ENCODE results near the gene ARHGAP33. TPM values are rescaled to one million over a fixed set of nuclear protein-coding genes. Genes with fewer than 3 reads are reported as not detected.

ARHGAP33 gene
- polyA plus RNA-seq, 1 donor (not counting 4 experiments of a cell fraction or from before 2014, with no cell fraction given): 0.49 TPM

DNA sequence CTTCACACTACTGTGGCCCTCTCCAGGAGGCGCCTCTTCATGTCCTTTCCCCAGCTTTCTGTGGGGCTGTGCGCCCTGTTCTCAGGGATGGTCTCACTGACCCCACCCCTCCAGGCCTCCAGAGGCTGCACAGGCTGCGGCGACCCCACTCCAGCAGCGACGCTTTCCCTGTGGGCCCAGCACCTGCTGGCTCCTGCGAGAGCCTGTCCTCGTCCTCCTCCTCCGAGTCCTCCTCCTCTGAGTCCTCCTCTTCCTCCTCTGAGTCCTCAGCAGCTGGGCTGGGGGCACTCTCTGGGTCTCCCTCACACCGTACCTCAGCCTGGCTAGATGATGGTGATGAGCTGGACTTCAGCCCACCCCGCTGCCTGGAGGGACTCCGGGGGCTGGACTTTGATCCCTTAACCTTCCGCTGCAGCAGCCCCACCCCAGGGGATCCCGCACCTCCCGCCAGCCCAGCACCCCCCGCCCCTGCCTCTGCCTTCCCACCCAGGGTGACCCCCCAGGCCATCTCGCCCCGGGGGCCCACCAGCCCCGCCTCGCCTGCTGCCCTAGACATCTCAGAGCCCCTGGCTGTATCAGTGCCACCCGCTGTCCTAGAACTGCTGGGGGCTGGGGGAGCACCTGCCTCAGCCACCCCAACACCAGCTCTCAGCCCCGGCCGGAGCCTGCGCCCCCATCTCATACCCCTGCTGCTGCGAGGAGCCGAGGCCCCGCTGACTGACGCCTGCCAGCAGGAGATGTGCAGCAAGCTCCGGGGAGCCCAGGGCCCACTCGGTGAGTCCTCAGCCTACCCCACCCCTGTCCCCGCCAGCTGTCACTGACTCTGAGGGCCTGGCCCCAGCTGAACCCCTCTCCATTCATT lies 11.2 kb downstream of the ARHGAP33 start:
- Histone ChIP-seq H3K9me3 (ENCODE audit: control insufficient read depth, low read depth, low read length) (no peaks in the 10 kb centered on the region), H3K9ac (ENCODE audit: control insufficient read depth, extremely low read depth, insufficient read depth, low read length) (no peak overlapping the region), H3K4me3 (ENCODE audit: control insufficient read depth in 2 of 3, extremely low read depth in 1 of 3, insufficient read depth in 2 of 3, low read depth in 1 of 3, low read length in 3 of 3) (no peak overlapping the region), H3K27me3 (ENCODE audit: control insufficient read depth, extremely low read depth, insufficient read depth, low read length) (no peaks in the 10 kb centered on the region), H3K36me3 (ENCODE audit: control insufficient read depth in 2 of 2, extremely low read depth in 1 of 2, insufficient read depth in 2 of 2, low read length in 2 of 2) (no peaks in the 10 kb centered on the region), H4K20me1 (ENCODE audit: control insufficient read depth, extremely low read depth, insufficient read depth, low read length) (peaks cover 2% of the 10 kb centered on the region), H3K27ac (ENCODE audit: control insufficient read depth, insufficient read depth, low read length) (no peak overlapping the region), H2AFZ (ENCODE audit: control insufficient read depth, low read length) (no peak overlapping the region), H3K4me2 (ENCODE audit: control insufficient read depth, extremely low read depth, insufficient read depth, low read depth, low read length) (no peak overlapping the region), H3K79me2 (ENCODE audit: control insufficient read depth, insufficient read depth, low read length) (no peaks in the 10 kb centered on the region), H3K4me1 (ENCODE audit: control insufficient read depth, extremely low read depth, insufficient read depth, low read length) (no peaks in the 10 kb centered on the region), H3K9me1 (ENCODE audit: control insufficient read depth, extremely low read depth, insufficient read depth, low read length) (no peaks in the 10 kb centered on the region)
- dilution Hi-C loops (cut with MboI; ENCODE audit: extremely low pct_ligation_motif_present, low sequenced_read_pairs): no loop called here
- FAIRE-seq (no peak), DNase-seq (ENCODE audit: low read depth, low spot score) (no peak)
- TF ChIP-seq, protein P1, sequence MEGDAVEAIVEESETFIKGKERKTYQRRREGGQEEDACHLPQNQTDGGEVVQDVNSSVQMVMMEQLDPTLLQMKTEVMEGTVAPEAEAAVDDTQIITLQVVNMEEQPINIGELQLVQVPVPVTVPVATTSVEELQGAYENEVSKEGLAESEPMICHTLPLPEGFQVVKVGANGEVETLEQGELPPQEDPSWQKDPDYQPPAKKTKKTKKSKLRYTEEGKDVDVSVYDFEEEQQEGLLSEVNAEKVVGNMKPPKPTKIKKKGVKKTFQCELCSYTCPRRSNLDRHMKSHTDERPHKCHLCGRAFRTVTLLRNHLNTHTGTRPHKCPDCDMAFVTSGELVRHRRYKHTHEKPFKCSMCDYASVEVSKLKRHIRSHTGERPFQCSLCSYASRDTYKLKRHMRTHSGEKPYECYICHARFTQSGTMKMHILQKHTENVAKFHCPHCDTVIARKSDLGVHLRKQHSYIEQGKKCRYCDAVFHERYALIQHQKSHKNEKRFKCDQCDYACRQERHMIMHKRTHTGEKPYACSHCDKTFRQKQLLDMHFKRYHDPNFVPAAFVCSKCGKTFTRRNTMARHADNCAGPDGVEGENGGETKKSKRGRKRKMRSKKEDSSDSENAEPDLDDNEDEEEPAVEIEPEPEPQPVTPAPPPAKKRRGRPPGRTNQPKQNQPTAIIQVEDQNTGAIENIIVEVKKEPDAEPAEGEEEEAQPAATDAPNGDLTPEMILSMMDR (optimal IDR thresholded peaks at IDR 0.05 in 1 of 3, IDR thresholded peaks at IDR 0.05 in 1 of 3, conservative IDR thresholded peaks at IDR 0.05 in 1 of 3; ENCODE audit: extremely low read depth in 1 of 3, insufficient read depth in 2 of 3, low read length in 3 of 3): no peak
- no peak for TF ChIP-seq EZH2 (IDR thresholded peaks at IDR 0.05; ENCODE audit: low read length)

DNA sequence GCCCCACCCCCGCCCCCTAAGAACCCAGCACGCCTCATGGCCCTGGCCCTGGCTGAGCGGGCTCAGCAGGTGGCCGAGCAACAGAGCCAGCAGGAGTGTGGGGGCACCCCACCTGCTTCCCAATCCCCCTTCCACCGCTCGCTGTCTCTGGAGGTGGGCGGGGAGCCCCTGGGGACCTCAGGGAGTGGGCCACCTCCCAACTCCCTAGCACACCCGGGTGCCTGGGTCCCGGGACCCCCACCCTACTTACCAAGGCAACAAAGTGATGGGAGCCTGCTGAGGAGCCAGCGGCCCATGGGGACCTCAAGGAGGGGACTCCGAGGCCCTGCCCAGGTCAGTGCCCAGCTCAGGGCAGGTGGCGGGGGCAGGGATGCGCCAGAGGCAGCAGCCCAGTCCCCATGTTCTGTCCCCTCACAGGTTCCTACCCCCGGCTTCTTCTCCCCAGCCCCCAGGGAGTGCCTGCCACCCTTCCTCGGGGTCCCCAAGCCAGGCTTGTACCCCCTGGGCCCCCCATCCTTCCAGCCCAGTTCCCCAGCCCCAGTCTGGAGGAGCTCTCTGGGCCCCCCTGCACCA lies 11.9 kb downstream of the ARHGAP33 start:
- H3K27me3 ChIP-seq (ENCODE audit: control insufficient read depth, extremely low read depth, insufficient read depth, low read length): no peaks in the 10 kb centered on the region
- no peaks in the 10 kb centered on the region for H3K9me3 ChIP-seq (ENCODE audit: control insufficient read depth, low read depth, low read length)
- DNase-seq (ENCODE audit: low read depth, low spot score) (no peak), FAIRE-seq (no peak)
- no peak overlapping the region for H3K4me2 ChIP-seq (ENCODE audit: control insufficient read depth, extremely low read depth, insufficient read depth, low read depth, low read length)
- no peak for TF ChIP-seq EZH2 (IDR thresholded peaks at IDR 0.05; ENCODE audit: low read length)
- TF ChIP-seq, protein P1 (optimal IDR thresholded peaks at IDR 0.05 in 1 of 3, IDR thresholded peaks at IDR 0.05 in 1 of 3, conservative IDR thresholded peaks at IDR 0.05 in 1 of 3; ENCODE audit: extremely low read depth in 1 of 3, insufficient read depth in 2 of 3, low read length in 3 of 3): no peak
- H3K4me1 ChIP-seq (ENCODE audit: control insufficient read depth, extremely low read depth, insufficient read depth, low read length): no peaks in the 10 kb centered on the region
- H4K20me1 ChIP-seq (ENCODE audit: control insufficient read depth, extremely low read depth, insufficient read depth, low read length): peaks cover 2% of the 10 kb centered on the region
- no peak overlapping the region for H2AFZ ChIP-seq (ENCODE audit: control insufficient read depth, low read length)
- no peaks in the 10 kb centered on the region for H3K36me3 ChIP-seq (ENCODE audit: control insufficient read depth in 2 of 2, extremely low read depth in 1 of 2, insufficient read depth in 2 of 2, low read length in 2 of 2)
- dilution Hi-C loops (cut with MboI; ENCODE audit: extremely low pct_ligation_motif_present, low sequenced_read_pairs): no loop called here
- H3K27ac ChIP-seq (ENCODE audit: control insufficient read depth, insufficient read depth, low read length): no peak overlapping the region
- no peak overlapping the region for H3K4me3 ChIP-seq (ENCODE audit: control insufficient read depth in 2 of 3, extremely low read depth in 1 of 3, insufficient read depth in 2 of 3, low read depth in 1 of 3, low read length in 3 of 3)
- no peaks in the 10 kb centered on the region for H3K9me1 ChIP-seq (ENCODE audit: control insufficient read depth, extremely low read depth, insufficient read depth, low read length)
- H3K79me2 ChIP-seq (ENCODE audit: control insufficient read depth, insufficient read depth, low read length): no peaks in the 10 kb centered on the region
- H3K9ac ChIP-seq (ENCODE audit: control insufficient read depth, extremely low read depth, insufficient read depth, low read length): no peak overlapping the region
